ENCODE measurements around the gene AUTS2.

The AUTS2 gene

DNA sequence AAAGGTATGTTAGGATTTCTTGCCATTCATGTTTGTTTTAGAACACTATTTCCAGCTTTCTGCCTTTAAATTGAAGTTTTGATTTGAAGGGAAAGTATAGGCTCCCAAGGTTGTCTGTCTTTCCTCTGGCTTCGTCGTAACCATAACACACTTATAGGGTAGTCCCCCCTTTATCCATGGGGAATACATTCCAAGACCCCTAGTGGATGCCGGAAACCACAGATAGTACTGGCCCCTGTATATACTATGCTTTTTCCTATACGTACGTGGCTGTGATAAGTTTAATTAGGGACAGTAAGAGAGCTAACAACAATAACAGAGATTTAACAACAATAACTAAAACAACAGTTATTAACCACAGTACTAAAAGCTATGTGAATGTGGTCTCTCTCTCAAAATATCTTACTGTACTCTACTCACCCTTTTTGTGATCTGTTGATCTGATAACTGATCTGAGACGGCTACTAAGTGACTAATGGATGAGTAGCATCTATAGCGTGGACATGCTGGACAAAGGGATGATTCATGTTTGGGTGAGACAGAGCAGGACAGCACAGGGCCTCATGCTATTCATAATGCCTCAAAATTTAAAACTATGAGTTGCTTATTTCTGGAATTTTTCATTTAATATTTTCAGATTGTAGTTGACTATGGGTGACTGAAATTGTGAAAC, 273.1 kb downstream of the AUTS2 start:
- no peak for DNase-seq

GRCh38 chr7:69871886-69872569, 273.8 kb downstream of the AUTS2 start:
- no peak for DNase-seq

DNA sequence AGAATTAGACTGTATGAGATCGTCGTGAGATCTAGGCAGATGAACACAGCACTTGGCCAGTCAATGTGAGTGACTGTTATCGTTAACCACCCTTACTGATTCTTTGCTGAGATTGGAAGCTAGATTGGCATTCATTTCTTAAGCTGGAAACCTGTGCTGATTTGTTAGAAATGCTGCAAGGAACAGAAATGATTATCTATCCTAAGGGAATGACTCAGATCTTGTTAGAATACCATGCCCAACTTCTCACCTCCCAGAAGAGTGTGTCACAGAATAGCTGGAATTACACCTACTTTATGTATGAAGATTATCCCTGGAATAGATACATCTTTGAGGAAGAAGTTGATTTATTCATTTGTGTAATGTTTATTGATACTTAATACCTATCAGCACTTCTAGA, 275.2 kb downstream of the AUTS2 start:
- DNase-seq, result no peak

DNA sequence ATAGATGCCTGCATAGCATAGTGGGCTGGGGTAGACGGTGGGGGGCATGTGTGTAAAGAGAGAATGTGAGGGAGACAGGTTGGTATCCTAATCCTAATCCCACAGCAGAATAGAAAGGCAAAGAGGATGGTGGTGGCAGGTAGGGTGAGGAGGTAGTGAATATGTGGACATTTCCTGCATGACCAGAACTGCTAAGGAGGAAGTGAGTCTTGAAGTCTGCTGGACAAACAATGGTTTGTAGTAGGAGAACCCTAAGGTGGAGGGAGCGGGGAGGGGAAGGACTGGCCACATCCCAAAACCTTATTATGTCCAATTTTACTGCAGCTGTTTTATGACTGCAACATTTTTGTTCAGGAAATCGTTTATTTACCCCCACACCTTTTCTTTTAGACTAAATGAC, 279.7 kb downstream of the AUTS2 start:
- no peak for DNase-seq

DNA sequence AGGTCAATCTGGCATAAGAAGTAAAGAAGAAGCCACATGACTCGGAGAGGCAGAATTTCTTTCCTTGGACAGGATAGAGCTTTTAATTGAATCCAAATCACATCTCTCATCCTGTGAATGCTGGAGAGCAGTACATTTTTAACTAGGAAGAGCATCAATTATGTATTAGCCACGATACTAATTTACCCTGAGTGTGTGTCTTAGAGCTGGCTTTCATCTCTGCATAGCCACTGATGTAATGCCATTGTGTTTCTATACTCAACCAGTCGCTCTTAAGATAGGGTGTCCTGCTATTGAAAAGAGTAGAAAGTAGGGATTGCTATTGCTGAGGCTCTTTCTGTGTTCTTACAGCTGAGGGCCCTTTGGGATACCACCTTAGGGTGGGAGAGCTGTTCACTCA, 280.3 kb downstream of the AUTS2 start:
- no peak for DNase-seq

- DNase-seq, result no peak
Observed at GRCh38 chr7:69879989-69880388, 281.7 kb downstream of the AUTS2 start.

- no peak for DNase-seq
Observed at GRCh38 chr7:69880840-69881239, 282.6 kb downstream of the AUTS2 start.

- DNase-seq, result no peak
Observed at GRCh38 chr7:69882269-69882668, 284.0 kb downstream of the AUTS2 start.

- no peak for DNase-seq
Observed at GRCh38 chr7:69883399-69883891, 285.2 kb downstream of the AUTS2 start.

DNA sequence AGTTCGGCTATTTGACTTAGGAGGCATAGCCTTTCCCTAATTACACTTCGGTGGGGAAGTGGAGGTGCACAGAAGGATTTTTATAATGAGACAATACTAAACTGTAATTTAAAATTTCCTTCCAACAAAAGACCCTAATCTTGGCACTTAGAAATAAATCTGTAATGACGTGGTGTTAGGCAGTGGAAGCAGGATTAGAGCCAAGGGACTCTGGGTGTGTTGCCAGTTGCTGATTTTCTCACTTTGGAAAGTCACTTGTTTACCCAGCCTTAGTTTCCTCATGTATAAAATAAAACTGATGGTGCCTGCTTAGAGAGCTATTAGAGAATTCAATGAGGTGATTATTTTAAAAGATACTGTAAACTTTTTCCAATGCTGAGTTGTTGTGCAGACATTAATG, 287.2 kb downstream of the AUTS2 start:
- no peak for DNase-seq

DNA sequence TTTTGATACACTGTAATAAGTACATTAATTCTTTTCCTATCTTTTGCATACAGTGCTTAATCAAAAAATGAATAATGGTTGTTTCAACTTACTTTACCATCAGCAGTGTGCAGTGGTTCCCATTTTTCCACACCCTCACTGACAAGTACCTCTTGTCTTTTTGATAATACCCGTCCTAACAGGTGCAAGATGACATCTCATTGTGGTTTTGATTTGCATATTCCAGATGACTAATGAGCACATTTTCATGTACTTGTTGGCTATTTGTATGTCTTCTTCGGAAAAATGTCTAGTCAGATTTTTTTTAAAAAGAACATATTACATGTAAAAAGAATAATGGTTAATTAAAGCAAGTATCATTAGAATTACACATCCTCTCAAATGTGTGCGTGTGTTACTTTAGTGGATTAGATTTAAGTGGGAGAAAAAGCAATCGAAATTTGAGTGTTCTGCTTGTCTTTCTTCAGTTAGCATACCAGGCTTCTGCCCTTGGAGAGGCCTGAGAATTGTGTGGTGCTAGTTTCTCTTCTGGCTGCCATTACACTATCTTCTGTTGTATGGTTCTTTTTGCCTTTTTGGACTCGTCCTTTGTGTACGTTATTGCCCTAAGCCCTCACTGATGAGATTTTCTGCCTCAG, 291.2 kb downstream of the AUTS2 start:
- DNase-seq, result no peak

- no peak for DNase-seq
Observed at GRCh38 chr7:69889976-69890351, 291.7 kb downstream of the AUTS2 start.

- DNase-seq, result no peak
Observed at GRCh38 chr7:69892790-69893189, 294.5 kb downstream of the AUTS2 start.

- no peak for DNase-seq
Observed at GRCh38 chr7:69893906-69894305, 295.6 kb downstream of the AUTS2 start.

GRCh38 chr7:69895446-69895845, 297.2 kb downstream of the AUTS2 start:
- DNase-seq, result no peak

DNA sequence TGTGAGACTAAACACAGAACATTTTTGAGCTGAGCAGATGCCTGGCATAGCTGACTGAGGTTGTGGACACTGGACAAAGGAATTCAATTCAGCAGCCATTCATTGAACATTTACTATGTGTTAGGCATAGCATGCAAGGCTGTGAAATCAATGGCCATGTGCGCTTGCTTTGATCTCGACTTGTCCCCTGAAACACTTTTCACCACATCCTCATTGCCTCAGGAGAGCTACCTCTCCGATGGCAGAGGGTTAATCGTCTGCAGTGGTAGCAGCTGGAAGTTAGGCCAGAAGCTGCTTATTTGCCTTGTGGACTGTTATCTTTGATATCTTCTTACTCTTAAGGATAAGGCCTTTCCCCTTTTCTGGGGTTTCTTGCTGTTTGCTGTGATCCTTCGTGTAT, 297.8 kb downstream of the AUTS2 start:
- DNase-seq, result no peak

DNA sequence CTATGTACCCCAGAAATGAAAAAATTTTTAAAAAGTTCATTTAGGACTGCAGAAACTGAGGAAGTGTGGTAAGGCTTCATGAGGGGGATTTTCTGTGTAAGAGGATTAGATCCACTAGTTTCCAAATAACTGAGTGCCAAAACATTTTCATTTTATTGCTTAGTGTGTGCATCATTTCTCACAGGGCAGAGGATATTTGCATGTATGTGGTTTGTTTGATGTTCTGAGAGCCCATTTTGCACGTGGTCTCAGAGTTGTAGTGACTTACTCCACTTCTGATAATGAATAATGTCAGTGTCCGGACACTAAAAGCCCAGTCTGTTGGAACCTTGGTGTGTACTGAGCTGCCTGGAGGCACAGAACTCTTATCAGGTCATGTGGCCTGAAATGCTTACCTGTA, 299.9 kb downstream of the AUTS2 start:
- no peak for DNase-seq

- no peak for DNase-seq
Observed at GRCh38 chr7:69903410-69903809, 305.1 kb downstream of the AUTS2 start.

GRCh38 chr7:69906283-69906995, 308.2 kb downstream of the AUTS2 start:
- DNase-seq, result no peak

- no peak for DNase-seq
Observed at GRCh38 chr7:69907720-69908119, 309.4 kb downstream of the AUTS2 start.

DNA sequence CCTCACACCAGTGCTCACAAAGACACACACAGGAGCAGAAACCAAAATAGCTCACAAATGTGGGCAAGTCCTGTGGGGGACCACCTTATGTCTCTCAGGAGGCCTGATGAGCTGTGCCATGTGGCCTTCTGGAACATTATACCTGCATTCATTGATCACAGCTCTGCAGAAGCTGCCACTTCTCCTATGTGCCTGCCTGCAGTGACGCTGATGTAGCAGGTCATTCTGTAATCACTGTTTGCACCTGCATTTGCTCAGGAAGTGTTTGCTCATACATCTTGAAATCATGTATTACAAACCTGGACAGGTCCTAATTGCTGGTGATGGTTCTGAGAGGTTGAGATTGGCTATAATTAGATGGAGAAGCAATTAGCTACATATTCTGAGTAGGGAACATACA, 310.2 kb downstream of the AUTS2 start:
- DNase-seq, result no peak

- no peak for DNase-seq
Observed at GRCh38 chr7:69910150-69910549, 311.9 kb downstream of the AUTS2 start.

GRCh38 chr7:69911337-69911736, 313.1 kb downstream of the AUTS2 start:
- DNase-seq, result no peak

GRCh38 chr7:69912141-69912540, 313.9 kb downstream of the AUTS2 start:
- DNase-seq, result no peak
